Dendritic cell treated with granulocyte-macrophage colony-stimulating factor and Interleukin-4, amounts not matched to agents 40 ng/mL and 50 ng/mL, for 4 days (primary cell): ENCODE data around the gene INSYN1.
A peak's percentile ranks its signal among the peaks of the same experiment; 100 is the strongest.

ENCODE experiments used
- H3K27ac Mint-ChIP-seq: one replicate; pipeline ENCODE4 v1.8.0; 2022; ENCODE audit warnings: mild to moderate bottlenecking, mixed read lengths
- H3K27me3 Mint-ChIP-seq: one replicate; pipeline ENCODE4 v1.8.0; 2022; ENCODE audit warnings: mild to moderate bottlenecking, mixed read lengths
- H3K36me3 Mint-ChIP-seq: one replicate; pipeline ENCODE4 v1.8.0; 2022; ENCODE audit warnings: low read depth, mixed read lengths
- H3K4me1 Mint-ChIP-seq: one replicate; pipeline ENCODE4 v1.8.0; 2022; ENCODE audit warnings: low read depth, mixed read lengths
- H3K4me3 Mint-ChIP-seq: one replicate; pipeline ENCODE4 v1.8.0; 2022; ENCODE audit warnings: mild to moderate bottlenecking, moderate library complexity, mixed read lengths
- H3K9me3 Mint-ChIP-seq: one replicate; pipeline ENCODE4 v1.8.0; 2022; ENCODE audit warnings: mixed read lengths
- intact Hi-C: fragments of 100-400 bp; cut with micrococcal nuclease; formaldehyde crosslinking; loops from one replicate; pipeline ENCODE4 v1.15.0; 2022

Gene INSYN1

GRCh38 chr15:73688455-73688854 is 64.7 kb downstream of the INSYN1 start:
- intact Hi-C loops = loop anchor here (10.0 kb wide), 1 partner anchor 904 kb away; the partner anchor contains the start of gene ADPGK

DNA sequence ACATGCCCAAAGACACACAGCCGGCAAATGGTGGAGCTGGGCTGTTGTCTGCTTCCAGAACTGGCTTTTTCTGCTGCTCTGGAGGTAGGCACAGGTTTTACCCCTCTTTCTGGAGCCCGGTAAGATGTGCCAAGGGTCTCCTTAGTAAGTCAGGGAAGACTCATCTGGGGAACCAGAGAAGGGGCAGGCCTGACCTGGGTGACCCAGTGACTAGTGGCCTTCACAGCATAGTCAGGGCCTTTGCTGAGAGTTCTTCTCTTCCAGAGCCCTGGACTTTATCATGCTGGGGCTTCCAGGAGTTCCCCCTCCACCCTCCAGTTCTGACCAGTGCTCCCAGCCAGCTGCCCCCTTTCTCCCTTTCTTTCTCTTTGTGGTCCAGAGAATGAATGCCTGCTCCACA is 65.8 kb downstream of the INSYN1 start:
- peaks cover 17% of the 10 kb centered on the region for H3K4me1 Mint-ChIP-seq
- H3K27me3 Mint-ChIP-seq = peaks cover 36% of the 10 kb centered on the region
- intact Hi-C loops = loop anchor here (10.0 kb wide), 1 partner anchor 903 kb away; the partner anchor contains the start of gene ADPGK
- no peaks in the 10 kb centered on the region for H3K9me3 Mint-ChIP-seq
- H3K36me3 Mint-ChIP-seq = peaks cover 8% of the 10 kb centered on the region
- peak overlapping the region; percentile 27 for H3K27ac Mint-ChIP-seq
- no peak overlapping the region for H3K4me3 Mint-ChIP-seq

More at GRCh38 chr15:73688455-73688854, 64.7 kb downstream of the INSYN1 start:
- Mint-ChIP-seq H3K9me3 (no peaks in the 10 kb centered on the region), H3K27me3 (peaks cover 34% of the 10 kb centered on the region), H3K4me1 (peaks cover 15% of the 10 kb centered on the region), H3K4me3 (peak overlapping the region; percentile 35), H3K36me3 (peaks cover 17% of the 10 kb centered on the region), H3K27ac (peak overlapping the region; percentile 27)

- peaks cover 8% of the 10 kb centered on the region for H3K36me3 Mint-ChIP-seq
- peak overlapping the region; percentile 94 for H3K4me3 Mint-ChIP-seq
- no peaks in the 10 kb centered on the region for H3K9me3 Mint-ChIP-seq
- peaks cover 41% of the 10 kb centered on the region for H3K27me3 Mint-ChIP-seq
- H3K27ac Mint-ChIP-seq = peak overlapping the region; percentile 87
- intact Hi-C loops = loop anchor here (10.0 kb wide), 1 partner anchor 902 kb away; the partner anchor contains the start of gene ADPGK
- H3K4me1 Mint-ChIP-seq = peaks cover 23% of the 10 kb centered on the region
Measured at GRCh38 chr15:73686781-73687256, 66.3 kb downstream of the INSYN1 start.

DNA sequence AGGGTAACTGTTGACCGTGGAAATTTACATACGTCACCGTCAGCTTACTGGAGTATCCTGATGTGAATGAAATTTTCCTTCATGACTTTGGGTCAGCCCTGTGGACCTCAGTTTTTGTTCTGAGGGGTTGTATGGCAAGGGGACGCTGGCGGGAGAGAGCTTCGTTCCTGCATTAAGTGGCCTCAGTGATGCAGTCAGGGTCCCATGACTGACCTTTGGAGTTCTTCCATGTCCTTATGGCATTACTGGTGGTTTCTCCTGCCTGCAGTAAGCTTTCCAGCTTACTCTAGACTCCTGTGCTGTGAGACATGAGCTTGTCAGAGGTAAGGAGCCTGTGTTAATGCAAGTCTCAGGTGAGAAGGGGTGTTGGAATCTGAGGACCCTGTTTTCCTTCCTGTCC is 67.2 kb downstream of the INSYN1 start:
- peaks cover 8% of the 10 kb centered on the region for H3K36me3 Mint-ChIP-seq
- H3K4me1 Mint-ChIP-seq = peaks cover 31% of the 10 kb centered on the region
- intact Hi-C loops = loop anchor here (10.0 kb wide), 1 partner anchor 901 kb away; the partner anchor contains the start of gene ADPGK
- H3K27ac Mint-ChIP-seq = peak overlapping the region; percentile 87
- H3K4me3 Mint-ChIP-seq = peak overlapping the region; percentile 94
- H3K9me3 Mint-ChIP-seq = no peaks in the 10 kb centered on the region
- H3K27me3 Mint-ChIP-seq = peaks cover 49% of the 10 kb centered on the region
